Liver (tissue), 9 donors: Measurements from ENCODE around the gene GNB1. TPM values are rescaled to one million over a fixed set of nuclear protein-coding genes. Genes with fewer than 3 reads are reported as not detected.
A peak's percentile ranks its signal among the peaks of the same experiment; 100 is the strongest.

ENCODE experiments used
- DNase-seq: peaks from one replicate; pipeline ENCODE4 v3.0.0-alpha.2; 2017; ENCODE audit warnings: low spot score
- H3K27ac ChIP-seq, 2 donors: one replicate each; pipeline ENCODE4 v1.7.0; 2013; ENCODE audit warnings: inconsistent platforms in 2 of 2, low read length in 2 of 2, control low read depth in 1 of 2, low read depth in 1 of 2, mild to moderate bottlenecking in 1 of 2
- H3K27me3 ChIP-seq, 4 donors: one replicate each; pipeline versions ENCODE4 v1.6.1 to v1.7.0; 2013; ENCODE audit warnings: low read length in 3 of 4, inconsistent platforms in 1 of 4, mild to moderate bottlenecking in 1 of 4, moderate library complexity in 1 of 4; ENCODE audit not compliant: control insufficient read depth in 4 of 4, insufficient read depth in 4 of 4
- H3K36me3 ChIP-seq, 4 donors: one replicate each; pipeline versions ENCODE4 v1.6.1 to v1.7.0; 2013; ENCODE audit warnings: low read length in 3 of 4, mild to moderate bottlenecking in 3 of 4, low read depth in 1 of 4, moderate library complexity in 1 of 4; ENCODE audit not compliant: control insufficient read depth in 4 of 4, insufficient read depth in 3 of 4
- H3K4me1 ChIP-seq, 4 donors: one replicate each; pipeline versions ENCODE4 v1.6.1 to v1.7.0; 2013; ENCODE audit warnings: low read length in 3 of 4, mild to moderate bottlenecking in 3 of 4, moderate library complexity in 1 of 4; ENCODE audit not compliant: control insufficient read depth in 4 of 4, insufficient read depth in 4 of 4
- H3K4me3 ChIP-seq, 3 donors: one replicate each; pipeline versions ENCODE4 v1.6.1 to v1.7.0; 2013; ENCODE audit warnings: low read length in 3 of 3, control low read depth in 1 of 3, low read depth in 1 of 3, mild to moderate bottlenecking in 1 of 3
- H3K9ac ChIP-seq, 2 donors: one replicate each; pipeline ENCODE4 v1.7.0; 2013; ENCODE audit warnings: low read length in 2 of 2, mild to moderate bottlenecking in 2 of 2, moderate library complexity in 2 of 2, control low read depth in 1 of 2, low read depth in 1 of 2
- H3K9me3 ChIP-seq, 4 donors: one replicate each; pipeline versions ENCODE4 v1.6.1 to v1.7.0; 2013; ENCODE audit warnings: low read length in 3 of 4; ENCODE audit not compliant: control insufficient read depth in 4 of 4
- EGR1 ChIP-seq, 2 donors: IDR thresholded peaks; 2 replicates each; pipeline ENCODE4 v1.6.1; 2016 to 2018; ENCODE audit warnings: antibody characterized with exemption in 2 of 2, low read depth in 2 of 2
- FOXA1 ChIP-seq: IDR thresholded peaks from 2 replicates; pipeline ENCODE4 v1.6.1; 2016; ENCODE audit warnings: antibody characterized with exemption
- FOXA2 ChIP-seq: IDR thresholded peaks from 2 replicates; pipeline ENCODE4 v1.6.1; 2016; ENCODE audit warnings: antibody characterized with exemption
- GABPA ChIP-seq, 2 donors: IDR thresholded peaks in 1 of 2; conservative IDR thresholded peaks in 1 of 2; 2 replicates each; pipeline ENCODE4 v1.6.1; 2016; ENCODE audit warnings: antibody characterized with exemption in 2 of 2, mild to moderate bottlenecking in 1 of 2, moderate library complexity in 1 of 2
- HNF4A ChIP-seq, 2 donors: conservative IDR thresholded peaks; 2 replicates each; pipeline ENCODE4 v1.6.1; 2016; ENCODE audit warnings: antibody characterized with exemption in 2 of 2, mild to moderate bottlenecking in 2 of 2
- HNF4G ChIP-seq: IDR thresholded peaks from 2 replicates; pipeline ENCODE4 v1.6.1; 2016; ENCODE audit warnings: antibody characterized with exemption
- JUND ChIP-seq, 2 donors: IDR thresholded peaks; 2 replicates each; pipeline ENCODE4 v1.6.1; 2016; ENCODE audit warnings: antibody characterized with exemption in 2 of 2
- NR2F2 ChIP-seq: IDR thresholded peaks from 2 replicates; pipeline ENCODE4 v1.6.1; 2016; ENCODE audit warnings: antibody characterized with exemption
- RXRA ChIP-seq, 2 donors: IDR thresholded peaks; 2 replicates each; pipeline ENCODE4 v1.6.1; 2017 to 2018; ENCODE audit warnings: antibody characterized with exemption in 2 of 2, mild to moderate bottlenecking in 1 of 2
- SP1 ChIP-seq: IDR thresholded peaks from 2 replicates; pipeline ENCODE4 v1.6.1; 2018; ENCODE audit warnings: antibody characterized with exemption, mild to moderate bottlenecking
- TAF1 ChIP-seq: conservative IDR thresholded peaks from 2 replicates; pipeline ENCODE4 v1.6.1; 2016; ENCODE audit warnings: antibody characterized with exemption, mild to moderate bottlenecking
- YY1 ChIP-seq: IDR thresholded peaks from 2 replicates; pipeline ENCODE4 v1.6.1; 2016; ENCODE audit warnings: antibody characterized with exemption, mild to moderate bottlenecking
- WGBS: extraction: QIAGEN DNeasy Blood & Tissue Kit; methylation state at CpG from one replicate; pipeline ENCODE4 v1.1.7; 2013; 5-methylcytosine and 5-hydroxymethylcytosine counted together
- polyA plus RNA-seq, 2 donors: library from polyadenylated mRNA; stranded (reverse) in 1 of 2; unstranded in 1 of 2; fragments of 200-250 nt in 1 of 2; fragments of >200 nt in 1 of 2; fragmentation: Nextera tagmentation in 1 of 2; extraction: Ambion mirVana in 1 of 2; gene quantifications; one replicate each; pipeline versions ENCODE4 v1.2.1 to v1.2.3, GENCODE V29; 2013 to 2015
- total RNA-seq, 2 donors: library from RNA; depleted of rRNA; stranded (reverse); fragments of >200 nt; gene quantifications; one replicate each; pipeline ENCODE4 v1.2.3, GENCODE V29; 2014
- TF ChIP-seq, protein P1 (sequence below): IDR thresholded peaks from 2 replicates; pipeline ENCODE4 v1.6.1; 2016; ENCODE audit warnings: antibody characterized with exemption
- TF ChIP-seq, protein P2 (sequence below): IDR thresholded peaks from 2 replicates; pipeline ENCODE4 v1.6.1; 2016; ENCODE audit warnings: antibody characterized with exemption
- TF ChIP-seq, protein P3 (sequence below): IDR thresholded peaks from 2 replicates; pipeline ENCODE4 v1.6.1; 2016; ENCODE audit warnings: antibody characterized with exemption
- TF ChIP-seq, protein P4 (sequence below): fragments of 150-350 bp; IDR thresholded peaks from 2 replicates; pipeline ENCODE4 v1.5.1; 2017; ENCODE audit warnings: improper control_type of control experiment, low read depth, low read length; ENCODE audit not compliant: missing input control
- TF ChIP-seq, protein P5 (sequence below): IDR thresholded peaks from 2 replicates; pipeline ENCODE4 v1.6.1; 2016; ENCODE audit warnings: antibody characterized with exemption, mild to moderate bottlenecking
- donor health status: healthy.
- donor health status: healthy.
- donor health status: healthy.
- donor health status: healthy.
- donor health status: healthy.

GNB1 gene
- total and polyA plus RNA-seq, 4 donors: 22.3 to 68.5 (median 52.7) TPM

DNA sequence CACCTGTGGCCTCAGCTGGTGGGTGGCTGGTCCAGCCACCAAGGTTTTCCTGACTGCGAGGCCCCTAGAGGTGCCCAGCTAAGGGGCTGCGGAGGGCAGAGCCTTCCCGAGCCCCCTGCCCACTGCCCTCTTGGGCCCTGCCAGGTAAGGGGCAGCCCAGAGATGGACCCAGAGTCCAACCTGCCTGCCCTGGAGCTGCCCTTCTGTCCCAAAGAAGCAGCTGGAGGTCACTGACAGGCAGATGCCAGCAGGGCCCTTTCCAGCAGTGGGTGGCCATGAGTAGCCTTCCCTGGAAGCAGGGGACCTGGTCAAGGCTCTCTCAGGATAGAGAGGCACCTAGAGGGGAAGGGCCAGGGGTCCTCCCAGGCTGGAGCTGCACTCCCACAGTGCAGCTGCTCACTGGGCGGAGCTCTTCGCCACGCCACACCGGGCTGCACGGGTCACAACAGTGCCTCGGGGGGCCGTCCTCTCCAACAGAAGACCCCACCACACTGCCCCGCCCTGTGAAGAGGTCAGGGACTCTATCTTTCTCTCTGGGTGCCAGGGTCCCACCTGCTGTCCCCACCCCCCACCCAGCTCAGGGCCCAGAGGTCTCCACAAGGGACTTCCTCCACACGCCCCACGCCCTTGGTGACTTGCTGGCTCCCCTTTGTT is 10.9 kb upstream of the GNB1 start:
- Histone ChIP-seq H3K9me3 (no peaks in the 10 kb centered on the region), H3K4me1 (peaks cover 0 to 3% (median 0%) of the 10 kb centered on the region in 4 donors), H3K4me3 (no peak overlapping the region), H3K36me3 (no peaks in the 10 kb centered on the region), H3K27me3 (no peaks in the 10 kb centered on the region), H3K27ac (no peak overlapping the region), H3K9ac (no peak overlapping the region)
- WGBS: 81% methylated on average over 13 of the region's 13 CpGs
- DNase-seq: peak; percentile 34
- TF ChIP-seq JUND (IDR thresholded peaks at IDR 0.05): no peak
- no peak for TF ChIP-seq HNF4A (conservative IDR thresholded peaks at IDR 0.05)
- TF ChIP-seq, protein P1, sequence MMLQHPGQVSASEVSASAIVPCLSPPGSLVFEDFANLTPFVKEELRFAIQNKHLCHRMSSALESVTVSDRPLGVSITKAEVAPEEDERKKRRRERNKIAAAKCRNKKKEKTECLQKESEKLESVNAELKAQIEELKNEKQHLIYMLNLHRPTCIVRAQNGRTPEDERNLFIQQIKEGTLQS: no peak

DNA sequence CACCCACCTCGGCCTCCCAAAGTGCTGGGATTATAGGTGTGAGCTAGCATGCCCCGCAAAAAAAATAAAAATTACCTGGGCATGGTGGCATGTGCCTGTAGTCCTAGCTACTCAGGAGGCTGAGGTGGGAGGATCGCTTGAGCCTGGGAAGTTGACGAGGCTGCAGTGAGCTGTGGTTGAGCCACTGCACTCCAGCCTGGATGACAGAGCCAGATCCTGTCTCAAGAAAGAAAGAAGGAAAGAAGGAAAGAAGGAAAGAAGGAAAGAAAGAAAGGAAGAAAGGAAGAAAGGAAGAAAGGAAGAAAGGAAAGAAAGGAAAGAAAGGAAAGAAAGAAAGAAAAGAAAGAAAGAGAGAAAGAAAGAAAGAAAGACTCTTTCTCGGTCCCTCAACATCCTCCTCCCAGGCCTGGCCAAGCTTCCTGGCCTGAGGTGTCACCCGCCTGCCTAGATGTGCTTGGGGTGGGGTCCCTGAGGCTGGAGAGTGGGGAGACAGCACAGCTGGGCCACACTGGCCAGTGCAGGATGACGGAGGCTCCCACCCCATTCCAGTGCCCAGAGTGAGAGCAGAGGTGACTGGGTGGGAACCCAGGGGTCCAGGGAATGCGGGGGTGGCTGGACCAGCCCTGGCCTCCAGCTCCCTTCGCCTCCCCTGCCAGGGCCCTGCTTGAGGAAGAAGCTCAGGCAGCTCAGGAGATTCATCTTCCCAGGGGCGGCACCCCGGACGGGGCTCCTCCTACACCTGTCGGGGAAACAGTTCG is 10.2 kb upstream of the GNB1 start:
- no peak overlapping the region for H3K4me3 ChIP-seq
- no peak overlapping the region for H3K27ac ChIP-seq
- WGBS: 83% methylated on average over 14 of the region's 14 CpGs
- H3K9me3 ChIP-seq: no peaks in the 10 kb centered on the region
- no peaks in the 10 kb centered on the region for H3K36me3 ChIP-seq
- H3K4me1 ChIP-seq: peaks cover 0 to 3% (median 0%) of the 10 kb centered on the region in 4 donors
- no peak overlapping the region for H3K9ac ChIP-seq
- H3K27me3 ChIP-seq: no peaks in the 10 kb centered on the region
- DNase-seq: peak; percentile 29
- TF ChIP-seq SP1 (no peak), TAF1 (no peak)
- TF ChIP-seq, protein P2, sequence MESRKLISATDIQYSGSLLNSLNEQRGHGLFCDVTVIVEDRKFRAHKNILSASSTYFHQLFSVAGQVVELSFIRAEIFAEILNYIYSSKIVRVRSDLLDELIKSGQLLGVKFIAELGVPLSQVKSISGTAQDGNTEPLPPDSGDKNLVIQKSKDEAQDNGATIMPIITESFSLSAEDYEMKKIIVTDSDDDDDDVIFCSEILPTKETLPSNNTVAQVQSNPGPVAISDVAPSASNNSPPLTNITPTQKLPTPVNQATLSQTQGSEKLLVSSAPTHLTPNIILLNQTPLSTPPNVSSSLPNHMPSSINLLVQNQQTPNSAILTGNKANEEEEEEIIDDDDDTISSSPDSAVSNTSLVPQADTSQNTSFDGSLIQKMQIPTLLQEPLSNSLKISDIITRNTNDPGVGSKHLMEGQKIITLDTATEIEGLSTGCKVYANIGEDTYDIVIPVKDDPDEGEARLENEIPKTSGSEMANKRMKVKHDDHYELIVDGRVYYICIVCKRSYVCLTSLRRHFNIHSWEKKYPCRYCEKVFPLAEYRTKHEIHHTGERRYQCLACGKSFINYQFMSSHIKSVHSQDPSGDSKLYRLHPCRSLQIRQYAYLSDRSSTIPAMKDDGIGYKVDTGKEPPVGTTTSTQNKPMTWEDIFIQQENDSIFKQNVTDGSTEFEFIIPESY: no peak
- TF ChIP-seq, protein P3, sequence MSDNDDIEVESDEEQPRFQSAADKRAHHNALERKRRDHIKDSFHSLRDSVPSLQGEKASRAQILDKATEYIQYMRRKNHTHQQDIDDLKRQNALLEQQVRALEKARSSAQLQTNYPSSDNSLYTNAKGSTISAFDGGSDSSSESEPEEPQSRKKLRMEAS: no peak

DNA sequence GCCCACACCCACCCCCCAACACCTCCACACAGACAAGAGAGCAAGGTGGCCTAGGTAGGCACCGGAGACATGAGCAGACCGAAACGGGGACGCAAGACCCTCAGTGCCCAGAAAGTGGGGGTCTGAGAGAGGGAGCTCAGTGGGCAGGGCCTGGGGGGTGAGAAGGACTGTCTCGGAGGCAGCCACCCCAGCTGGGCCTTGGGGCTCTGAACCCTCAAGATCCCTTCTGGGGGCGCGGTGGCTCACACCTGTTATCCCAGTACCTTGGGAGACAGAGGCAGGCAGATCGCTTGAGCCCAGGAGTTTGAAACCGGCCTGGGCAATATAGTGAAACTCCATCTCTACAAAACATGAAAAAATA is 9.1 kb upstream of the GNB1 start:
- H3K9ac ChIP-seq: no peak overlapping the region
- H3K36me3 ChIP-seq: no peaks in the 10 kb centered on the region
- peaks cover 0 to 8% (median 3%) of the 10 kb centered on the region in 4 donors for H3K4me1 ChIP-seq
- 92% methylated on average over 9 of the region's 9 CpGs for WGBS
- no peaks in the 10 kb centered on the region for H3K27me3 ChIP-seq
- DNase-seq: no peak
- no peak overlapping the region for H3K4me3 ChIP-seq
- H3K9me3 ChIP-seq: no peaks in the 10 kb centered on the region
- H3K27ac ChIP-seq: no peak overlapping the region
- TF ChIP-seq FOXA2 (no peak), RXRA (IDR thresholded peaks at IDR 0.05) (no peak), SP1 (no peak), HNF4A (conservative IDR thresholded peaks at IDR 0.05) (no peak), FOXA1 (no peak), NR2F2 (no peak), JUND (IDR thresholded peaks at IDR 0.05) (no peak), GABPA (IDR thresholded peaks at IDR 0.05 in 1 of 2, conservative IDR thresholded peaks at IDR 0.05 in 1 of 2) (no peak), EGR1 (IDR thresholded peaks at IDR 0.05; ENCODE audit: low read depth in 2 of 2) (no peak), YY1 (no peak), HNF4G (no peak), TAF1 (no peak)
- TF ChIP-seq, protein P4, sequence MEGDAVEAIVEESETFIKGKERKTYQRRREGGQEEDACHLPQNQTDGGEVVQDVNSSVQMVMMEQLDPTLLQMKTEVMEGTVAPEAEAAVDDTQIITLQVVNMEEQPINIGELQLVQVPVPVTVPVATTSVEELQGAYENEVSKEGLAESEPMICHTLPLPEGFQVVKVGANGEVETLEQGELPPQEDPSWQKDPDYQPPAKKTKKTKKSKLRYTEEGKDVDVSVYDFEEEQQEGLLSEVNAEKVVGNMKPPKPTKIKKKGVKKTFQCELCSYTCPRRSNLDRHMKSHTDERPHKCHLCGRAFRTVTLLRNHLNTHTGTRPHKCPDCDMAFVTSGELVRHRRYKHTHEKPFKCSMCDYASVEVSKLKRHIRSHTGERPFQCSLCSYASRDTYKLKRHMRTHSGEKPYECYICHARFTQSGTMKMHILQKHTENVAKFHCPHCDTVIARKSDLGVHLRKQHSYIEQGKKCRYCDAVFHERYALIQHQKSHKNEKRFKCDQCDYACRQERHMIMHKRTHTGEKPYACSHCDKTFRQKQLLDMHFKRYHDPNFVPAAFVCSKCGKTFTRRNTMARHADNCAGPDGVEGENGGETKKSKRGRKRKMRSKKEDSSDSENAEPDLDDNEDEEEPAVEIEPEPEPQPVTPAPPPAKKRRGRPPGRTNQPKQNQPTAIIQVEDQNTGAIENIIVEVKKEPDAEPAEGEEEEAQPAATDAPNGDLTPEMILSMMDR: no peak
- TF ChIP-seq, protein P1: no peak
- TF ChIP-seq, protein P3: no peak
- TF ChIP-seq, protein P5, sequence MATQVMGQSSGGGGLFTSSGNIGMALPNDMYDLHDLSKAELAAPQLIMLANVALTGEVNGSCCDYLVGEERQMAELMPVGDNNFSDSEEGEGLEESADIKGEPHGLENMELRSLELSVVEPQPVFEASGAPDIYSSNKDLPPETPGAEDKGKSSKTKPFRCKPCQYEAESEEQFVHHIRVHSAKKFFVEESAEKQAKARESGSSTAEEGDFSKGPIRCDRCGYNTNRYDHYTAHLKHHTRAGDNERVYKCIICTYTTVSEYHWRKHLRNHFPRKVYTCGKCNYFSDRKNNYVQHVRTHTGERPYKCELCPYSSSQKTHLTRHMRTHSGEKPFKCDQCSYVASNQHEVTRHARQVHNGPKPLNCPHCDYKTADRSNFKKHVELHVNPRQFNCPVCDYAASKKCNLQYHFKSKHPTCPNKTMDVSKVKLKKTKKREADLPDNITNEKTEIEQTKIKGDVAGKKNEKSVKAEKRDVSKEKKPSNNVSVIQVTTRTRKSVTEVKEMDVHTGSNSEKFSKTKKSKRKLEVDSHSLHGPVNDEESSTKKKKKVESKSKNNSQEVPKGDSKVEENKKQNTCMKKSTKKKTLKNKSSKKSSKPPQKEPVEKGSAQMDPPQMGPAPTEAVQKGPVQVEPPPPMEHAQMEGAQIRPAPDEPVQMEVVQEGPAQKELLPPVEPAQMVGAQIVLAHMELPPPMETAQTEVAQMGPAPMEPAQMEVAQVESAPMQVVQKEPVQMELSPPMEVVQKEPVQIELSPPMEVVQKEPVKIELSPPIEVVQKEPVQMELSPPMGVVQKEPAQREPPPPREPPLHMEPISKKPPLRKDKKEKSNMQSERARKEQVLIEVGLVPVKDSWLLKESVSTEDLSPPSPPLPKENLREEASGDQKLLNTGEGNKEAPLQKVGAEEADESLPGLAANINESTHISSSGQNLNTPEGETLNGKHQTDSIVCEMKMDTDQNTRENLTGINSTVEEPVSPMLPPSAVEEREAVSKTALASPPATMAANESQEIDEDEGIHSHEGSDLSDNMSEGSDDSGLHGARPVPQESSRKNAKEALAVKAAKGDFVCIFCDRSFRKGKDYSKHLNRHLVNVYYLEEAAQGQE: no peak
